ENCODE results near the gene CD244.
"Not testable (repeated sequence)": the region's sequence is repeated elsewhere in the genome, so short reads cannot be mapped to it uniquely, and the experiment has no call there.

CD244 gene

GRCh38 chr1:160794376-160794775 is 68.3 kb downstream of the CD244 start:
- Histone ChIP-seq H2AFZ (ENCODE audit: low read depth, low read length) (no peak overlapping the region), H3K4me1 (ENCODE audit: insufficient read depth, low read length) (no peaks in the 10 kb centered on the region), H3K9me3 (ENCODE audit: low read length) (no peaks in the 10 kb centered on the region), H3K27me3 (ENCODE audit: insufficient read depth, low read length) (peaks cover 2% of the 10 kb centered on the region), H3K36me3 (ENCODE audit: insufficient read depth, low read length) (no peaks in the 10 kb centered on the region), H3K4me3 (ENCODE audit: low read length) (no peak overlapping the region)

DNA sequence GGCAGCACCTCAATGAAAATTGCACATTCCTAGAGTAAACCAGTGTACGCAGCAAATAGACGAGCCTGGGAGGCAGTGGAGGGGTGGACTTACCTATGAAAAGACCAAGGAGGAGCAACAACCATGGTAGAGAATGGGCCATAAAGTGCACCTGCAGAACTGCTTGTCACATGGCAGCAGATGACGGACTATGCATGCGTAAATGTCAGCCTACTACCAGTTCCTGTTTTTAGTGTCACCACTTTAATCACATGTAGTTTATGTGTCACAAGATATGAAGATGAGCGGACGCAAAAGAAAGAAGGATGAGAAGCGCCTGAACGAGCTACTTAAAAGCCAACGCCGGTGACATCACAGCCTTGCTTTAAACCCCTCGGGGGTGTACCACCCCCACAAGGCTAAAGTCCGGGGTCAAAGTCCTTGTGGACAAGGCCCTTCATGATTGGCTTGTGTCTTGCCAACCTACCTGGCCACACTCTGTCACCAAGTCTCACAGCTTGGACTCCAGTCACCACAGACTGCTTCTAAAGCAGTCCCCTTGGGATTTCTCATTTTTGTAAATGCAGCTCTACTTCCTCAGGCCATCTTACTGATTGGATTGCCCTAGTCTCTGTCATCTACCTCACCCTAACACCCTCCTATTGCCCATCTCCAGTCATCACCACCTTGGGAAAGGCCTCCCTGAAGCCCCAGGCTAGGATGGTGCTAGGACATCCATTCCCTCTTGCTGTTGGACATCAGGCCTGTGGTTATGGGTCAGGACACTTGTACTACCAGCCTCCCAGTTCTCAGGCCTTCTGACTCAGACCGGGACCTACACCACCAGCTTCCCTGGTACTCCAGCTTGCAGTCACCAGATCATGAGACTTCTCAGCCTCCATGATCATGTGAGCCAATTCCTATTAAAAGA is 72.7 kb downstream of the CD244 start:
- no peak overlapping the region for H2AFZ ChIP-seq (ENCODE audit: low read depth, low read length)
- H3K4me1 ChIP-seq (ENCODE audit: insufficient read depth, low read length) = no peaks in the 10 kb centered on the region
- no peaks in the 10 kb centered on the region for H3K9me3 ChIP-seq (ENCODE audit: low read length)
- no peak overlapping the region for H3K4me3 ChIP-seq (ENCODE audit: low read length)
- no peaks in the 10 kb centered on the region for H3K27me3 ChIP-seq (ENCODE audit: insufficient read depth, low read length)
- H3K36me3 ChIP-seq (ENCODE audit: insufficient read depth, low read length) = no peaks in the 10 kb centered on the region

- Histone ChIP-seq H3K36me3 (ENCODE audit: insufficient read depth, low read length) (no peaks in the 10 kb centered on the region), H3K27me3 (ENCODE audit: insufficient read depth, low read length) (no peaks in the 10 kb centered on the region), H2AFZ (ENCODE audit: low read depth, low read length) (no peak overlapping the region), H3K9me3 (ENCODE audit: low read length) (no peaks in the 10 kb centered on the region), H3K4me3 (ENCODE audit: low read length) (no peak overlapping the region), H3K4me1 (ENCODE audit: insufficient read depth, low read length) (no peaks in the 10 kb centered on the region)
These were observed 73.5 kb downstream of the CD244 start for GRCh38 chr1:160789051-160789701.

DNA sequence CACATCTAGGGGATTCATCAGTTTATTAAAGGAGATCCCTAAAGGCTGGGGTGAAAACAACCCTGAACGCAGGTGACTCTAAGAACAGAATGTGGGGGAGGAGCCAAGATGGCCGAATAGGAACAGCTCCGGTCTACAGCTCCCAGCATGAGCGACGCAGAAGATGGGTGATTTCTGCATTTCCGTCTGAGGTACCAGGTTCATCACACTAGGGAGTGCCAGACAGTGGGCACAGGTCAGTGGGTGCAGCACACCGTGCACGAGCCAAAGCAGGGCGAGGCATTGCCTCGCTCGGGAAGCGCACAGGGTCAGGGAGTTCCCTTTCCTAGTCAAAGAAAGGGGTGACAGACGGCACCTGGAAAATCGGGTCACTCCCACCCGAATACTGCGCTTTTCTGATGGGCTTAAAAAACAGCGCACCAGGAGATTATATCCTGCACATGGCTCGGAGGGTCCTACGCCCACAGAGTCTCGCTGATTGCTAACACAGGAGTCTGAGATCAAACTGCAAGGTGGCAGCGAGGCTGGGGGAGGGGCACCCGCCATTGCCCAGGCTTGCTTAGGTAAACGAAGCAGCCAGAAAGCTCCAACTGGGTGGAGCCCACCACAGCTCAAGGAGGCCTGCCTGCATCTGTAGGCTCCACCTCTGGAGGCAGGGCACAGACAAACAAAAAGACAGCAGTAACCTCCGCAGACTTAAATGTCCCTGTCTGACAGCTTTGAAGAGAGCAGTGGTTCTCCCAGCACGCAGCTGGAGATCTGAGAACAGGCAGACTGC is 79.5 kb downstream of the CD244 start:
- not testable (repeated sequence) for H3K4me3 ChIP-seq (ENCODE audit: low read length); H3K4me1 ChIP-seq (ENCODE audit: insufficient read depth, low read length); H3K27me3 ChIP-seq (ENCODE audit: insufficient read depth, low read length); H3K36me3 ChIP-seq (ENCODE audit: insufficient read depth, low read length); H2AFZ ChIP-seq (ENCODE audit: low read depth, low read length); H3K9me3 ChIP-seq (ENCODE audit: low read length)

GRCh38 chr1:160781914-160782689 is 80.6 kb downstream of the CD244 start:
- H3K4me1 ChIP-seq (ENCODE audit: insufficient read depth, low read length) = no peaks in the 10 kb centered on the region
- no peaks in the 10 kb centered on the region for H3K27me3 ChIP-seq (ENCODE audit: insufficient read depth, low read length)
- no peaks in the 10 kb centered on the region for H3K36me3 ChIP-seq (ENCODE audit: insufficient read depth, low read length)
- H3K4me3 ChIP-seq (ENCODE audit: low read length) = no peak overlapping the region
- H2AFZ ChIP-seq (ENCODE audit: low read depth, low read length) = no peak overlapping the region
- H3K9me3 ChIP-seq (ENCODE audit: low read length) = no peaks in the 10 kb centered on the region

DNA sequence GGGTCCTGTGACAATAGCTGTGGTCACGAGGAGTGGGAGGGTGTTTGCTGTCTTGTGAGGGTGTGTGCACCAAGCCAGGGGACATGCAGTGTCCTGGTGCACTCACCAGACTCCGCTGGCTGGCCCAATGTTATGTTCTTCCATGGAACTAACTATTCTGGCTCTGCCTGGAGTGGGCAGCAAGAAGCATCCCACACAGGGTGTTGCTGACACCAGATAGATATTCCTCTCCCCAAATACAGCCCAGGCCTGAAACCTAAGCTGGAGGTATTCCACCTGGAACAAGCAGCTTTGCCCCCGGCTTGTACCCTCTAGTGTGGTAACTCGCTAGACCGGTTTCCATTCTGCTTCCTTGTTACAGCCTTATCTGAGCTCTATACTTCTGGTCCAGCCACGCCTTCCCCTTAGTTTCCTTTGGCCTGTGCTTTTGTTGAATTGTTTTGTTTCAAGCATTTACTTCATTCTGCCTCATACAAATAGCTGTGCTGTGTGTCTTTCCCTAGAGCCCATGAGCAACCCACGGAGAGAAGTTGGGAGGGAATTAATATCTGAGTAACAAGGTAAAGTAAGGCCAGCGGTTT is 81.4 kb downstream of the CD244 start:
- no peaks in the 10 kb centered on the region for H3K9me3 ChIP-seq (ENCODE audit: low read length)
- no peaks in the 10 kb centered on the region for H3K4me1 ChIP-seq (ENCODE audit: insufficient read depth, low read length)
- no peaks in the 10 kb centered on the region for H3K27me3 ChIP-seq (ENCODE audit: insufficient read depth, low read length)
- H2AFZ ChIP-seq (ENCODE audit: low read depth, low read length) = no peak overlapping the region
- no peaks in the 10 kb centered on the region for H3K36me3 ChIP-seq (ENCODE audit: insufficient read depth, low read length)
- H3K4me3 ChIP-seq (ENCODE audit: low read length) = no peak overlapping the region

GRCh38 chr1:160780398-160780755 is 82.3 kb downstream of the CD244 start:
- H3K4me1 ChIP-seq (ENCODE audit: insufficient read depth, low read length) = no peaks in the 10 kb centered on the region
- H3K36me3 ChIP-seq (ENCODE audit: insufficient read depth, low read length) = no peaks in the 10 kb centered on the region
- H2AFZ ChIP-seq (ENCODE audit: low read depth, low read length) = no peak overlapping the region
- no peak overlapping the region for H3K4me3 ChIP-seq (ENCODE audit: low read length)
- H3K9me3 ChIP-seq (ENCODE audit: low read length) = no peaks in the 10 kb centered on the region
- H3K27me3 ChIP-seq (ENCODE audit: insufficient read depth, low read length) = no peaks in the 10 kb centered on the region
